DMS53 treated with DMSO at 0.1 percent for 48 hours (cell line): ENCODE measurements around the gene S100A9.
"Not testable (repeated sequence)": the region's sequence is repeated elsewhere in the genome, so short reads cannot be mapped to it uniquely, and the experiment has no call there.

Source experiments
- DNase-seq: peaks from one replicate; lab custom pipeline; 2025; ENCODE audit not compliant: unreplicated experiment; lab: John Stamatoyannopoulos, UW

Gene S100A9

DNA sequence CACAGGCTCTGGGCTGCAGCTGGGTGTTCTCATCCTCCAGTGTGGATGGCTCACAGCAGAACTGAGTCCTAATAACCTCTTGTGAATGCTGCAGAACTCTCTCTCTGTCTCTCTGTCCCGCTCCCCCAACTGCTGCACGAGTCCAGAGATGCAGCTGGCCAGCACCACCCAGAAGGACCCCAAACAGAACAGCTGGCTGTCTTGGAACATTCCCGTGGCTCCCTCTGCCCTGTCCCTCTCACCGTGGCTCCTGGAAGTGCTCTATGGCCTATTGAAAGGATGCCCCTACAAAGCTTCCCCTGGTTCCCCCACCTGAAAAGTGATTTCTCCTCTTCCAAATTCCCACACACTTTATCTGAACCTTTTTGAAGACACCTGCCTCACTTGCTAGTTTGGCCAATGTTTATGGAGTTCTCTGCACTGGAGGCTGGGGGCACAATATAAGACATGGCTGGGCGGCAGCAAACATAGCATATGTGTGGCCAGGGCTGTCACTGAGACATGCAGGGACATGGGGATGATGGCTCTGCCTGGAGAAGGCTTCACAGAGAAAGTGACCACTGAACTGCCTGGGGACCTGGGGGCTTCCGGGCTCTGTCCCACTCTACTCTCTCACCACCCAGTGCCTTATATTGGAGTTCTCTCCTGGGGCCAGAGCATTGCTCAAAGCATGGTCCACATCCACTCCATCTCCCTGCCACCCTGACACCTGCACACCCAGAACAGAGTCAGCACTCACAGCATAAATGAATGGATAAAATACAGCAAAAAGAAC lies 48.4 kb downstream of the S100A9 start:
- not testable (repeated sequence) for DNase-seq

DNA sequence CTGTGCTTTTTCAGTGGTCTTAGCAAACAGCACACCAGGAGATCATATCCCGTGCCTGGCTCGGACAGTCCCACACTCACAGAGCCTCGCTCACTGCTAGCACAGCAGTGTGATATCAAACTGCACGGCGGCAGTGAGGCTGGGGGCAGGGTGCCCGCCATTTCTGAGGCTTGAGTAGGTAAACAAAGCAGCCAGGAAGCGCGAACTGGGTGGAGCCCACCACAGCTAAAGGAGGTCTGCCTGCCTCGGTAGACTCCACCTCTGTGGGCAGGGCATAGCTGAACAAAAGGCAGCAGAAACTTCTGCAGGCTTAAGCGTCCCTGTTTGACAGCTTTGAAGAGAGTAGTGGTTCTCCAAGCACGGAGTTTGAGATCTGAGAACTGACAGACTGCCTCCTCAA lies 49.6 kb downstream of the S100A9 start:
- not testable (repeated sequence) for DNase-seq
